NCI-H510A (cell line): Measurements from ENCODE around the gene OR13J1.

ENCODE experiments used
- DNase-seq: peaks from one replicate; lab custom pipeline; 2025; lab: John Stamatoyannopoulos, UW

The OR13J1 gene

GRCh38 chr9:35832814-35833213 lies 37.4 kb downstream of the OR13J1 start:
- DNase-seq: no peak

- no peak for DNase-seq
Observed at GRCh38 chr9:35831040-35831439, 39.2 kb downstream of the OR13J1 start.

GRCh38 chr9:35829764-35830096 lies 40.5 kb downstream of the OR13J1 start:
- DNase-seq: no peak

GRCh38 chr9:35829084-35829763 lies 41.0 kb downstream of the OR13J1 start, which contains the start of gene TMEM8B:
TSS of gene TMEM8B (plus strand) at chr9:35829228. CDS start at chr9:35829448, 220 bp downstream.
- DNase-seq: peak; percentile 93

GRCh38 chr9:35828716-35829083 lies 41.5 kb downstream of the OR13J1 start, which contains the start of gene FAM221B:
TSS of gene FAM221B (minus strand) at chr9:35828732. CDS start at chr9:35826161, 2,571 bp downstream.
- DNase-seq: no peak

GRCh38 chr9:35827486-35827885 lies 42.7 kb downstream of the OR13J1 start:
- DNase-seq: no peak

GRCh38 chr9:35826071-35826701 lies 44.0 kb downstream of the OR13J1 start:
- DNase-seq: no peak

- DNase-seq: no peak
Observed at GRCh38 chr9:35822926-35823325, 47.3 kb downstream of the OR13J1 start.

- DNase-seq: no peak
Observed at GRCh38 chr9:35820076-35820475, 50.1 kb downstream of the OR13J1 start.
